VCaP (cell line): ENCODE measurements around the gene NSF.

Experiments used
- H3K27ac ChIP-seq: fragments of 450-650 bp; 2 replicates; pipeline ENCODE4 v1.5.1; 2017
- TF ChIP-seq, protein P1 (sequence below): fragments of 450-650 bp; conservative IDR thresholded peaks from 2 replicates; pipeline ENCODE4 v1.5.1; 2017; ENCODE audit warnings: mild to moderate bottlenecking, moderate library complexity

Gene NSF

DNA sequence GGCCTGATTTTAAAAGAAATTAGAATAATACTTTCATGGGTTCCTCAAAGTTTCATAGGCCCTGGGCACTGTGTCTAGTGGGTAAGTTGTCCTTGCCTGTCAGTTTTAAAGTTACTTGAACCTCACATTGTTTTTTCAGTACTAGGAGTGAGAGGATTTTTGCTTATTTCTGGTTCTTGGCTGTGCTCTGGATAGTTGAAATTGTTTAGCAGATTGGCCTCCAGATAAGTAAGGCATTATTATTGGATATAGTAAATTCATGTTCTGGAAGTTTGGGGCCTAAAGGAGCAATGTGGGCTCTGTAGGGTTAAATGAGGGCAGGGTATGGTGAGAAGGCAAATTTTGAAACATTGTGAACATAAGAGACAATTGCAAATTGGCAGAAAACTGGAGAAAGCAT is 149.5 kb downstream of the NSF start:
- TF ChIP-seq, protein P1, sequence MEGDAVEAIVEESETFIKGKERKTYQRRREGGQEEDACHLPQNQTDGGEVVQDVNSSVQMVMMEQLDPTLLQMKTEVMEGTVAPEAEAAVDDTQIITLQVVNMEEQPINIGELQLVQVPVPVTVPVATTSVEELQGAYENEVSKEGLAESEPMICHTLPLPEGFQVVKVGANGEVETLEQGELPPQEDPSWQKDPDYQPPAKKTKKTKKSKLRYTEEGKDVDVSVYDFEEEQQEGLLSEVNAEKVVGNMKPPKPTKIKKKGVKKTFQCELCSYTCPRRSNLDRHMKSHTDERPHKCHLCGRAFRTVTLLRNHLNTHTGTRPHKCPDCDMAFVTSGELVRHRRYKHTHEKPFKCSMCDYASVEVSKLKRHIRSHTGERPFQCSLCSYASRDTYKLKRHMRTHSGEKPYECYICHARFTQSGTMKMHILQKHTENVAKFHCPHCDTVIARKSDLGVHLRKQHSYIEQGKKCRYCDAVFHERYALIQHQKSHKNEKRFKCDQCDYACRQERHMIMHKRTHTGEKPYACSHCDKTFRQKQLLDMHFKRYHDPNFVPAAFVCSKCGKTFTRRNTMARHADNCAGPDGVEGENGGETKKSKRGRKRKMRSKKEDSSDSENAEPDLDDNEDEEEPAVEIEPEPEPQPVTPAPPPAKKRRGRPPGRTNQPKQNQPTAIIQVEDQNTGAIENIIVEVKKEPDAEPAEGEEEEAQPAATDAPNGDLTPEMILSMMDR, result no peak
- no peak overlapping the region for H3K27ac ChIP-seq

DNA sequence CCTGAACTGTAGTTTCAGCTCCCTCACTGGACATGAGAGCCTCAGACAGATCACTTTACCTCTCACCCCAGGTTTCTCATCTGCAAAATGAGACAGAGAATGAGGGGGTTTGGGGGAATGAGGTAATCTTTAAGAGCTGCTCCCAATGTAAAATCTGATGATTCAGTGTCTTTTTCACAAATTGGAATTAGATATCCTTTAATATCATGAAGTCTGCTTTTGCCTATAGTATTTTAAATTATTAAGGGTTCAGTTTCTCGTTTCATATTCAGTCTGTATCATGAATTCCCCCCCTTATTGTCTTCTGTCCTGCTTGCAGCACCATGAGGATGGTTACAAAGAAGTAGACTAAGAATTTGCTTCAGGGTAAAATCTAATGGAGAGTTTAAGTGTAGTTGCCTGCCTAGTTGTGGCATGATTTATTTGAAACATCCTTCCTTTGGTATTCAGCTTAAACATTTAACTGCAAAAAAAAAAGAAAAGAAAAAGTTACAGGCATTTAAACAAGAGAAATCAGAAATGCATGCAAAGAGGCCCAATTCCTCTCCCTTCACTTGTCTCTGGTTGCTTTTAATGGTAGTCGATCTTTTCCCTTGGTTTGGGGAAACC is 150.8 kb downstream of the NSF start:
- H3K27ac ChIP-seq, result no peak overlapping the region
- TF ChIP-seq, protein P1, result no peak

DNA sequence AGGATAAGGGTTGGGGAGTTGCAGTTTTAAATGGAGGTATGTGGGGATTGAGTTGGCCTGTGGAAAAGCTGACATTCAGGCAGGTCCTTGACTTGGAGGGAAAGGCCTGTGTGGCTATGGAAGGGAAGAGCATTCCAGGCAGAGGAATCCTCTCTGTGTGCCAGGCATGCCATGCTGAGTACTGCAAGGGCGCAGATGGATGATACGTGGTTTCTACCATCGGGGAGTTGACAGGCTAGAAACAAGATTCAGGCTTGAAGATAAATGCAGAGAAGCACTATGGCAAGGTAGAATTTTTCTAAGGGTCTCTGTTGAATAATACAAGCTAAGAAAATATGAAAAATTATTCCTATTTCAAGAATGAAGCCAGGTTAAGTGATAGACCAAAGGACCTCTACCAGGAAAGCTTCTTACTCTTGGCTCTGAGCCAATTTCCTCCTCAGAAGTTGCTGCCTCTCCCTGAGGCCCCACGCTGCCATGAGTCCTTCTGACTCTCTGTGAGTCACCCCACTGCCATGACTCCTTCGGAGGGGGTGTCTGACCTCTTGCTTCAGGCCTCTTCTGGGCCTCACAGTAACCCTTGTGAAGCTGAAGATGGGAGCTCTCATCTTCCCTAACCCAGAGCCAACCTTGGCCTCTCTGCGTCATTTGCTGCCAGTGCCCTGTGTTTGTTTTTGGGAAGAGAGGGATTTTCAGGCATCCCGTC is 152.2 kb downstream of the NSF start:
- TF ChIP-seq, protein P1, result no peak
- no peak overlapping the region for H3K27ac ChIP-seq

DNA sequence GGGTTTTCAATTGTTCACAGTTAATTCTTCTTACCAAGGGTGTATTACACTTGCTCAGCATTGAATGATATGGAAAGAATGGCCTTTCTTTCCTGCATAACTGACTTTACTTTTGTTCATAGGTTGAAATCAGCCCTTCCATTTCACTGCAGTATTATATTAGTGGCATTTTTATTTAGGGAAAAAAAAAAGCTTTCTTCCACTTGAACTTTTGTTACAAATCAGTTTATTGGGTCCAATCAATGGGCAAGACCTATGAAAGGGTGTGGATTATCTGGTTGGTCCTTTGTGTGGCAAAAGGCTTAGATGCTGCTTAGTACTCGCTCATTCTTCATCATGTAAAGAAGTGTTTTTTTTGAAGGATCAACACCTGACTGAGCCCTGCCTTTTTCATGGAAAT is 154.0 kb downstream of the NSF start:
- H3K27ac ChIP-seq, result no peak overlapping the region
- TF ChIP-seq, protein P1, result no peak

DNA sequence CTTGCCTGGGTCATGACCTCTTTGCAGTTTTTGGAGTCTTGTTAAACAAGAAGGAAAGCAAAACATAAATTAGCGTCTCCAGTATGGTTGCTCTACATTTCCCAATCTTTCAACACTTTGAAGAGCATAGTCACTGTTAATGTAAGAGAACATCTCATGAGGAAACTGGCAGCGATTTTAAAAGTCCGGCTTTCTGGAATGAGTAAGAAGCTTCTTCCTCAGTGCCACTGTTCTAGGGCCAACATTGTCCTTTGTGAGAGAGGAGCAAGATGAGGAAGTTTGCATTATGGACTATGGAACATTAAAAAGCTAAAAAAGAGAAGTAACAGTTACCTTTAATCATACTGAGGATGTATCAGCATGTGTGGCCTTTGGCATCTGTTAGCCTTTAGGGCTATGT is 154.9 kb downstream of the NSF start:
- TF ChIP-seq, protein P1, result no peak
- H3K27ac ChIP-seq, result no peak overlapping the region

DNA sequence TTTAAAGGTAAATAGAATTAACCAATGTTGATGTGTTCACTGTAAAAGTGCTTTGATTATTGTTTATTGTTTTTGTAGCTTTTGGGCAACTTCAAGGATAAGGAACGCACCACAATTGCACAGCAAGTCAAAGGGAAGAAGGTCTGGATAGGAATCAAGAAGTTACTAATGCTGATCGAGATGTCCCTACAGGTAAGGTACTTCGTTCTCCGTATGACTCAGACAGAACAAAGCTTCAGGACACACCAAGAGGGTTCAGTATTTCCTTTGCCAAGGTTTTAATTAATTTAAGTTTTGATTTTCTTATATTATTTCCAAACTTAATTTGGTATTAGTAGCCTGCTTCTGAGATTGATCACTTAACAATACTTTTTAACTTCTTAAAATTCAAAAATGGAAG is 161.0 kb downstream of the NSF start:
- no peak overlapping the region for H3K27ac ChIP-seq
- TF ChIP-seq, protein P1, result no peak

DNA sequence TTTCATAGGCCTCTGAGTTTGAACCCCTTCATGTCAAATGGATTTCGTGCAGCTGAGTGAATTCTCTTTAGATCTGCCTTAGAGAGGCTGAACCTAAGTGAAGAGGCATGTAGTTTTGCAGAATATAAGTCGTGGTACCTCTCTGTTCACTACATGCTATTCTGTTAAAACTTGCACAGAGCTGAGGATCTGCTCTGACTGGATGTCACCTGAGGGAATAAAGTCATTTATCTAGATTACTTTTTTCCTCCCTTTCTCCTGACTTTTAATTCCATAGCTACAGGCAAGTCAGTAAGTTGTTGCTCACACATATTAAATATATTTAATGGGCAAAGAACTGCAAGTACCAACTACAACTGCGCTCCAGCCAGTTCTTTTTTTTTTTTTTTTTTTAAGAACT is 163.3 kb downstream of the NSF start:
- H3K27ac ChIP-seq, result no peak overlapping the region
- TF ChIP-seq, protein P1, result no peak
